Right lung (tissue), 5 donors: Measurements from ENCODE around the gene RXFP1. TPM values are rescaled to one million over a fixed set of nuclear protein-coding genes. Genes with fewer than 3 reads are reported as not detected.
"Not testable (repeated sequence)": the region's sequence is repeated elsewhere in the genome, so short reads cannot be mapped to it uniquely, and the experiment has no call there.

Experiments used
- DNase-seq, 2 donors: peaks; one replicate each; pipeline ENCODE4 v3.0.0-alpha.2; 2013
- polyA plus RNA-seq, 5 donors: library from polyadenylated mRNA; unstranded; fragments of 120-200 nt; gene quantifications; one replicate each; pipeline versions ENCODE4 v1.2.1 to v1.2.3, GENCODE V29; 2013; ENCODE audit warnings: inconsistent platforms in 1 of 5, low replicate concordance in 1 of 5; ENCODE audit not compliant: insufficient read length in 5 of 5, insufficient read depth in 1 of 5

The RXFP1 gene
- polyA plus RNA-seq, 5 donors, result 5.8 to 9.8 (median 8.0) TPM

GRCh38 chr4:158609116-158609515, 87.4 kb downstream of the RXFP1 start:
- DNase-seq, result no peak

- no peak for DNase-seq
Measured at GRCh38 chr4:158610790-158611189, 89.1 kb downstream of the RXFP1 start.

- DNase-seq, result no peak
Measured at GRCh38 chr4:158613046-158613445, 91.4 kb downstream of the RXFP1 start.

GRCh38 chr4:158617956-158618355, 96.3 kb downstream of the RXFP1 start:
- DNase-seq, result no peak

- no peak for DNase-seq
Measured at GRCh38 chr4:158621729-158622128, 100.0 kb downstream of the RXFP1 start.

GRCh38 chr4:158622251-158622650, 100.6 kb downstream of the RXFP1 start:
- DNase-seq, result no peak

- DNase-seq, result peak; percentile 10 to 11
Measured at GRCh38 chr4:158624889-158625478, 103.3 kb downstream of the RXFP1 start.

GRCh38 chr4:158625544-158625943, 103.9 kb downstream of the RXFP1 start:
- DNase-seq, result no peak

GRCh38 chr4:158630893-158631292, 109.2 kb downstream of the RXFP1 start:
- DNase-seq, result no peak

- no peak for DNase-seq
Measured at GRCh38 chr4:158636619-158637018, 114.9 kb downstream of the RXFP1 start.

GRCh38 chr4:158644356-158644755, 122.7 kb downstream of the RXFP1 start:
- no peak for DNase-seq

GRCh38 chr4:158644760-158645159, 123.1 kb downstream of the RXFP1 start:
- DNase-seq, result no peak

GRCh38 chr4:158649111-158649680, 127.5 kb downstream of the RXFP1 start:
- DNase-seq, result no peak

GRCh38 chr4:158652920-158653319, 131.2 kb downstream of the RXFP1 start:
- DNase-seq, result no peak

- DNase-seq, result no peak
Measured at GRCh38 chr4:158656439-158656838, 134.8 kb downstream of the RXFP1 start.

GRCh38 chr4:158657291-158657690, 135.6 kb downstream of the RXFP1 start:
- DNase-seq, result no peak

- not testable (repeated sequence) for DNase-seq
Measured at GRCh38 chr4:158663255-158663654, 141.6 kb downstream of the RXFP1 start.

- DNase-seq, result not testable (repeated sequence)
Measured at GRCh38 chr4:158663707-158664625, 142.3 kb downstream of the RXFP1 start.

- DNase-seq, result no peak
Measured at GRCh38 chr4:158664806-158665205, 143.1 kb downstream of the RXFP1 start.

- no peak for DNase-seq
Measured at GRCh38 chr4:158666892-158667291, 145.2 kb downstream of the RXFP1 start.

- DNase-seq, result no peak
Measured at GRCh38 chr4:158667651-158668198, 146.0 kb downstream of the RXFP1 start.

- DNase-seq, result no peak
Measured at GRCh38 chr4:158669310-158669709, 147.6 kb downstream of the RXFP1 start.
